Activated T-cell treated with anti-CD3 and anti-CD28 coated beads for 24 hours (primary cell): Measurements from ENCODE around the gene ZNF716.
"Not testable (repeated sequence)": the region's sequence is repeated elsewhere in the genome, so short reads cannot be mapped to it uniquely, and the experiment has no call there.

ENCODE experiments used
- DNase-seq: peaks from one replicate; pipeline ENCODE4 v3.0.0-alpha.2; 2020; ENCODE audit warnings: low read depth

ZNF716 gene

DNA sequence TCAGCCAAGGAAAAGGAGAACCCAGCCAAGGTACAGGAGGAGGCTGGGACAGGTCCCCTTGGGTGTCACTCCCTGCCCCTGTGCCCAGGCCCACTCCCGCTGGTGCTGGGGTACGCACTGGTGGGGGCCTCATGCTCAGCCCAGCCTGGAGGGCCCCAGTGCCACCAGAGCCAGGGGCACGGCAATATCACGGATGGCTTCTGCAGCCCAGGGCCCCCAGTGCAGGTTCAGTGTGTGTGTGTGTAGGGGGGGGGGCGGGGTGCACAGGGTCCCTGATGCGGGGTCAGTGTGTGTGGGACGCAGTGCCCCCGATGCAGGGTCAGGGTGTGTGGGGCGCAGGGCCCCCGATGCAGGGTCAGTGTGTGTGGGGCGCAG lies 23.4 kb upstream of the ZNF716 start:
- no peak for DNase-seq

DNA sequence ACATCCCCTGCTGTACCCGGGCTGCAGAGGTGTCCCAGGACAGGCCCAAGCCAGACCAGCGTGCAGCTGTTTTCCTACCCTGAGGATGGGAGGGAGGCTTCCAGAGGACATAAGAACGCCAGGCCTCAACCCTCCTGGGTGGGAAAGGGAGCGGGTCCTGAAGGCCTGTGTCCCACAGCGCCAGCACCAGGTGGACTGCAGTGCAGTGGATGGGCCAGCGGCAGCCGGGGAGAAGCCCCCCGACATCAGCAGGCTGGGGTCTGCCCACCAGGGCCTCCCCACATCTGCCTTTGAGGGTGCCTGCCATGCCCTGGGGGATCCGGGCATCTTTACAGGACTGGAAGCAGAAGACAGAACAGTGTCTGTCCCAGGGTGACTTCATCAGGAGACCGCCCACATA lies 22.8 kb upstream of the ZNF716 start:
- DNase-seq = no peak

DNA sequence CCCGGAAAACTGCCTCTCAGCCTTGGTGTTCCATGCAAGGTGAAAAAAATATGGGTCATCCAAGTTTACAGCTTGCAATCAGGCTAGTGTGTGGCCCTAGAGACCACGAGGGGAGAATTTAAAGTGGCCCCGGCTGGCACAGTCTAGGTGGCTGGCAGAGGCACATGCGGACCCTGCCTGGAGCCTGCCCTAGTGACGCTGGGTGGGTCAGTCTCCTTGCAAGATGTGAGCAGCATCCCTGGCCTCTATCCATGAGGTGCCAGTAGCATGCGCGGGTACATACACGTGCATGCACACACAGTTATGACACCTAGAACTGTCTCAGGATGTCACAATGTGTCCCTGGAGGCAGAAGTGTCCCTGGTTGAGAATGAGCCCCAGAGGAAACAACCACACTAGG lies 22.4 kb upstream of the ZNF716 start:
- DNase-seq = no peak

DNA sequence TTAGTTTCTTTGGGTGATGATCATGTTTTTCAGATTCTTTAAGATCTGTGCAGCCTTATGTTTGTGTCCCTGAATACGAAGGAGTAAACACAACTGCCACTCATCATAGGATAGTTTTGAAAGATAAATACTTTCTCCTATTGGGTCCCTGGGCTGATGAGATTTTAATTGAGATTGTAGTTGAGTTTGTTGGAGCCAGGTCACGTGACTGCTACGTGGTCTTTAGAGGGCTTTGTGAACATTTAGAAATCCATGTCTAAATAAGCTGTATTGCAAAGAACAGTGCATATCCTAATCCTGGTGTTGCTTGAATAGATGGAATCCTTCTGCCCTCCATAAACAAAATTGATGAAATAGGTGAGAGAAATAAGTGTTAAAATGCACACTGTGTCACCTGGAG lies 17.4 kb upstream of the ZNF716 start:
- no peak for DNase-seq

DNA sequence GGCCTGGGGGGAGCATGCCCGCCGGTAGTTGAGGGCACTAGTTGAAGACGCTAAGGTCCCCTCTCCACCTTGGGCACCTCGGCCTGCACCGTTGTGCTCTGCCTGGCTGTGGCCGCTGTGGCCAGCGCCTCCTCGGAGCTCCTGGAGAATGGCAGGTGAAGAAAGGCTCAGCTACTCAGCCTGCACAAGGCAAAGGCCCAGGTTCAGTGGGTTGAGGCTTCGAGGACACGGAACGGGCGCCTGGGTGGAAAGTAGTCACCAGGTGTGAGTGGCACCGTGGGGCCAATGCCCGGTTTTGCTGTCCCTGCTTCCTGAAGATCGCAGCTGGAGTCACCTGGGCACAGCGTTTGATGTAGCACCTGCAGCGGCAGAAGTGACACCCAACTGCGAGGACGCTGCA lies 12.4 kb upstream of the ZNF716 start:
- DNase-seq = no peak

DNA sequence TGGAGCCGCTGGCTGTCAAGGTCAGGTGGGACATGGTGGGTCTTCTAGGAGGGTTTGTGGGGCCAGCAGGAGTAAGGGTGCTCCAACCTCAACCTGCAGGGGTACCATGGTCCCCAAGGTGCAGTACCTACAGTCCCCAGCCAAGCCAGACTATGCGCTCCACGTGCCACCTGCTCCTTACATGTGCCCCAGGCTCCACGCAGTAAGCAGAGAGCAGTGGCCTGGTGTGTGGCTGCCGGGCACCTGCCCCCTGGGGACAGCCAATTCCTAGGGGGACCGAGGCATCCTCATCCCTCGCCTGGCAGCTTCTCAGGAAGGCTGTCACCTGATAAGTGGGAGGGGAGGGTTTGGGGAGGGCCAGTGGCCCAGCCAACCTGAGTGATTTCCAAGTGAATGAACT lies 11.7 kb upstream of the ZNF716 start:
- no peak for DNase-seq

DNA sequence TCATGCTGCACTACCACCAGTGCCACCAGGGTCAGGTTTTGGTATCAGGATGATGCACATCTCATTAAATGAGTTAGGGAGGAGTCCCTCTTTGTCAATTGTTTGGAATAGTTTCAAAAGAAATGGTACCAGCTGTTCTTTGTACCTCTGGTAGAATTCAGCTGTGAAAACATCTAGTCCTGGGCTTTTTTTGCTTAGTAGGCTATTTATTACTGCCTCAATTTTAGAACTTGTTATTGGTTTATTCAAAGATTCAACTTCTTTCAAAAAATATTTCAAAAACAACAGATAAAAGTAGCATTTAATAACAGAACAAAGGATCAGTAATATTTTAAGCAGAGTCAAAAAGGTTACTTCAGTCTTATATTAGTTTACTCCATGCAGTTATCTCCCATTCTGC lies 6.4 kb upstream of the ZNF716 start:
- no peak for DNase-seq

DNA sequence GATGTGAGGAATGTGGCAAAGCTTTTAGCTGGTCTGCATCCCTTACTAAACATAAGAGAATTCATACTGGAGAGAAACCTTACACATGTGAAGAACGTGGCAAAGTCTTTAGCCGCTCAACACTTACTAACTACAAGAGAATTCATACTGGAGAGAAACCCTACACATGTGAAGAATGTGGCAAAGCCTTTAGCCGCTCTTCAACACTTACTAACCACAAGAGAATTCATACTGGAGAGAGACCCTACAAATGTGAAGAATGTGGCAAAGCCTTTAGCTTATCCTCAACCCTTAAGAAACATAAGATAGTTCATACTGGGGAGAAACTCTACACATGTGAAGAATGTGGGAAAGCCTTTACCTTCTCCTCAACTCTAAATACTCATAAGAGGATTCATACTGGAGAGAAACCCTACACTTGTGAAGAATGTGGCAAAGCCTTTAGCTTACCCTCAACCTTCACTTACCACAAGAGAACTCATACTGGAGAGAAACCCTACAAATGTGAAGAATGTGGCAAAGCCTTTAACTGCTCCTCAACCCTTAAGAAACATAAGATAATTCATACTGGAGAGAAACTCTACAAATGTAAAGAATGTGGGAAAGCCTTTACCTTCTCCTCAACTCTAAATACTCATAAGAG lies 19.3 kb downstream of the ZNF716 start:
- DNase-seq = not testable (repeated sequence)

DNA sequence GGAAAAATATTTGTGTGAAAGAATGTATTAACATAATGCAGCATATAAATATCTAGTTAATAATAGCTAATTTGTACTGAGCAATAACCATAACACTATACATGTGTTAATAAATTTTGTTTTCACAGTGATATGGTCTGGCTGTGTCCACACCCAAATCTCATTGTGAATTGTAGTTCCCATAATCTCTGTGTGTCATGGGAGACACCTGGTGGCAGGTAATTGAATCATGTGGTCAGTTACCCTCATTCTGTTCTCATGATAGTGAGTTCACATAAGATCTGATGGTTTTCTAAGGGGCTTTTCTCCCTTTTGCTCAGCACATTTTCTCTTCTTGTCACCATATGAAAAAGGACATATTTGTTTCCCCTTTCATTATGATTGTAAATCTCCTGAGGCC lies 30.3 kb downstream of the ZNF716 start:
- not testable (repeated sequence) for DNase-seq

DNA sequence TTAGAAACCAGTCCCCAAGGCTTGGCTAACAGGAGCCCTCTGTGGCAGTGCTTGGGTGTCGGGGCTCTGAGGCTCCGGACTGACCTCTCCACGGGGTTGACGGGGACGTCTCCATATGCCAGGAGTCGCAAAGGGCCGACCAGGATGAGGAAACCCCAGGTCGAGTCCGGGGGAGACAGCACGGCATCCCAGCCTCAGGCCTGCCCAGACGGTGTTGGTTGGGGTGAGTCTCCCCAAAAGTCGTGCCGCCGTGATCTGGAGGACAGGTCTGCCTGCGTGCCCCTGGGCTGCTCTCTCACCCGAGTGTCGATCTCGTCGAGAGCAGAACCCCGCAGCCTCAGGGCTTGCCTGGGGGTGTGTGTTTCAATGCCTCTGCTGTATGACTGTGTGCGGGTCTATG lies 35.0 kb downstream of the ZNF716 start:
- DNase-seq = not testable (repeated sequence)

DNA sequence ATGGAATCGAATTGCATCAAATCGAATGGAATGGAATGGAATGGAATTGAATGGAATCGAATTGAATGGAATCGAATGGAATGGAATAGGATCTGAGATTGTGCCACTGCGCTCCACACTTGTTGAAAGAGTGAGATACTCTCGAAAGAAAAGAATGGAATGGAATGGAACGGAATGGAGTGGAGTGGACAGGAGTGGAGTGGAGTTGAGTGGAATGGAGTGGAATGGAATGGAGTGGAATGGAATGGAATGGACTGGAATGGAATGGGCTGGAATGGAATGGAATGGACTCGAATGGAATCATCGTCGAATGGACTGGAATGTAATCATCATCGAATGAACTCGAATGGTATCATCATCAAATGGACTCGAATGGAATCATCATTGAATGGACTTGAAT lies 38.0 kb downstream of the ZNF716 start:
- DNase-seq = no peak

DNA sequence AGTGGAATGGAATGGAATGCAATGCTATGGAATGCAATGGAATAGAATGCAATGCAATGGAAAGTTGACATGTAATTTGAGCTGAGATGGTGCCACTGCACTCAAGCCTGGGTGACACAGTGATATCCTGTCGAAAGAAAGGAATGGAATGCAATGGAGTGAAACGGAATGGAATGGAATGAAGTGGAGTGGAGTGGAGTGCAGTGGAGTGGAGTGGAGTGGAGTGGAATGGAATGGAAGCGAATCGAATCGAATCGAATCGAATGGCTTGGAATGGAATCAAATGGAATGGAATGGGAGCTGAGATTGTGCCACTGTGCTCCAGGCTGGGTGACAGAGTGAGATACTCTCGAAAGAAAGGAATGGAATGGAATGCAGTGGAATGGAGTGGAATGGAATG lies 45.1 kb downstream of the ZNF716 start:
- not testable (repeated sequence) for DNase-seq

DNA sequence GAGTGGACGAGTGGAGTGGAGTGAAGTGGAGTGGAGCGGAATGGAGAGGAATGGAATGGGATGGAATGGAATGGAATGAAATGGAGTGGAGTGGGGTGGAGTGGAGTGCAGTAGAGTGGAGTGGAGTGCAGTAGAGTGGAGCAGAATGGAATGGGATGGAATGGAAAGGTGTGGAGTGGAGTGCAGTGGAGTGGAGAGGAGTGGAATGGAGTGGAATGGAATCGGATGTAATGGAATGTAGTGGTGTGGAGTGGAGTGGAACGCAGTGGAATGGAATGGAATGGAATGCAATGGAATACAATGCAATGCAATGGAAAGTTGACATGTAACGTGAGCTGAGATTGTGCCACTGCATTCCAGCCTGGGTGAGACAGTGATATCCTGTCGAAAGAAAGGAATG lies 46.4 kb downstream of the ZNF716 start:
- no peak for DNase-seq

DNA sequence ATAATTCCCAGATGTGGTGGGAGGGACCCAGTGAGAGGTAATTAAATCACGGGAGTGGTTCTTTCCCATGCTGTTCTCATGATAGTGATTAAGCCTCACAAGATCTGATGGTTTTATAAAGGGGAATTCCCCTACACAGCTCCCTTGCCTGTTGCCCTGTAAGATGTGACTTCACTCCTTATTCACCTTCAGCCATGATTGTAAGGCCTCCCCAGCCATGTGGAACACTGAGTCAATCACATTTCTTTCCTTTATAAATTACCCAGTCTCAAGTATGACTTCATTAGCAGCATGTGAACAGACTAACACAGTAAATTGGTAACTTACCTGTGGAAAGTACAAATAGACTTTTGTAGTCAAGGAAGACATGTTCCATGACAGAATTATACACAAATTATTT lies 55.2 kb downstream of the ZNF716 start:
- no peak for DNase-seq
